Activated CD8-positive, alpha-beta memory T cell treated with anti-CD3 and anti-CD28 coated beads, Interleukin-2, amount 50 U/mL, for 24 hours (primary cell): ENCODE data around the gene RAB31.
"Not testable (repeated sequence)": the region's sequence is repeated elsewhere in the genome, so short reads cannot be mapped to it uniquely, and the experiment has no call there.

Experiments used
- DNase-seq: peaks from one replicate; pipeline ENCODE4 v3.0.0-alpha.2; 2020; ENCODE audit errors: extremely low read depth

RAB31 gene

DNA sequence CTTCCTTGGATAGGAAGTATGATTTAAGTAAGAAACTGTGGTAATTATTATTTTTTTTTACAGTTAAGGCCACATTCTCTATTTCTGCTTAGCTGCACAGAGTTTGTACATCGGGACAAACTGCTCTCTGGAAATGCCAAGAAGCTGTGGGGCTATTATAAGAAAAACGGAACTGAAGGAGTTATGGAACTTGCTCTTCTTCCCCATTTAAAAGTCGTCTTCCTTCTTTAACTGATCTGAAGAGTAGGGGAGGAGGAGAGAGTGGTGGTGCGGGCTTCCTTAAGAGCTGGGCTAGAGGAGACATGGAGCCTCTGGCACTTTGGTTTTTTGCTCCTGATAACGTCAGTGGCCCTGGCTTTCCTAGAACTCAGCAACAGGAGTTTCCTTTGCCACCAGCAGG, 54.4 kb downstream of the RAB31 start:
- DNase-seq = no peak

DNA sequence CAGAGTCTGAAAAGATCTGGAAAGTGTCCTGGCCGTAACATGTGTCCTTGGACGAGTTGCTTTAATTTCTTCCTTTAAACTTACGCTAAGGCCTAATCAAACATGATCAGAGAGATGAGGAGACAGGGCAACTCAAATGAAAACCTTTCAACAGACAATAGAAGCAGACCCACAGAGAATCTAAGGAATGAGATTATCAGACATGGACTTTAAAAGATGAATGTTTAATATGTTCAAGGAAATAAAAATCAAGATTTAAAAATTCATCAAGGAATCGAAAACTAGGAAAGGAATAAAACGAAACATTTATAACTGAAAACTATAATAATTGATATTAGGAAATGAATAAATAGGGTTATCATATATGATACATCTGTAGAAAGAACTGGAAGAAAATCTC, 55.1 kb downstream of the RAB31 start:
- no peak for DNase-seq

DNA sequence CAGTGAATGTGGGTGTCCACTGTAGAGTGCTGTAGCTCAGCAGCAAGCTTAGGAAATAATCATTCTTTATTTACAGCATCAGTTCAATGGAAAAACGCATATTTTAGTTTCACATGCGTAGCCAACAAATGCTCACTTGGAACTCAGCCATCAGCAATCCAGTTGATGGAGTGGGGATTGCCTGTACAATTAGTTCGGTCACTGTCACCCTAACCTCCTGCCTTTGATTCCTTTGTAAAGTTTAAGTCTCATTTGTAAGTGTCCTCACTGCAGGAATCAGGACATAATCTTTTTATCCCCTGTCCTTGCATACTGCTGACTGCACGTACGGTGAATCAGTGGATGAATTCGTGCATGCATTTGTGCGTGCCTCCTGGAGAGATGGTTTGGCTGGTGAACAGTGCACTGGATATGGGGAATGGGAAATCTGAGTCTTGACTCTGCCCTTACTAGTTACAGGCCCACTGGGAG, 55.9 kb downstream of the RAB31 start:
- no peak for DNase-seq

DNA sequence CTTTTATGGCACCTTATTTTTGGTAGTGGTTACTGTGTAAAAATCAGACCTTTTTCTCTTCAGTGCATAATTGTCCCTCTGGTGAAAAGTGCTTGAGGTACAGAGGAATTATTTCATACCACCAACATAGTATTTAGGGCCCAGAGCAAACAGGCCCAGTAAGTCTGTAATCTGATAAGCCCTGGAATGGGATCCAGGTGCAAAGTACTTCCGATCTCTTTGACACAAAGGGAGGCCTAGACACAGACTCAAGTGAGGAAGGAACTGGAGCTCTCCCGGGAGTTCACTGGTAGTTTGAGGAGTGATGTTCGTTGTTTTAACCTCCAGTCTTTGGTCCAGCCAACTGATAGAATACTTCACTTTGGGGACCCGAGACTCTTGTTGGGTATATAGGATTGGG, 57.4 kb downstream of the RAB31 start:
- no peak for DNase-seq

DNA sequence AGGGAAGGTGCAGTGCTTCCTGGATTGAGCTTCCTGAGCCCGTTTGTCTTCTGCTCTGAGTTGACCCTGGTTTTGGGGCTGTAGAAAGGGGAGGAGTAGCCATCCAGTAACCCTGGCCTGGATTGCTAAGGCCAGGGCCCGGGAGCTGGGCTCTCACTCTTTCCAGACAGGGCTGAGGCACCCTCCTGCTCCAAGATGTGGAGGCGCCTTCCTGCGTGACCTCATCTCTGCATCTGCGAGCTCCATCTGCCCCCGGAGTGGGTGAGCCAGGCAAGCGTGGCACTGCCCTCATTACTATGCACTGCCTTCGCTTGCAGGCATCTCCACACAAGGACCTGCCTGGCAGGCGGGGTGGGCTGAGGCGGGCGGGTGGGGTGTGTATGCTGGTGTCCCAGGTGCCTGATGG, 58.0 kb downstream of the RAB31 start:
- DNase-seq = no peak

DNA sequence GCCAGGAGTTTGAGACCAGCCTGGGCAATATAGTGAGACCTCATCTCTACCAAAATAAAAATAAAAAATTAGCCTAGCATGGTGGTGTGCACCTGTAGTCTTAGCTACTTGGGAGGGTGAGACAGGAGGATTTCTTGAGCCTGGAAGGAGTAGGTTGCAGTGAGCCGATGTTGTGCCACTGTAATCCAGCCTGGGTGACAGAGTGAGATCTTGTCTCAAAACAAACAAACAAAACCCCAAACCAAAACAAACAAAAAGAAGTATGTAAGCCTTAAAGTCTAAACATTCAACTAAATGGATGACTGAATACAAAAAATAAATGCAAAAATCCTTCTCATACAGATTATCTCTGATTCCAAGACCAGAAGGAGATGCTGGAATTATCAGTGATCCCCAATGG, 58.6 kb downstream of the RAB31 start:
- DNase-seq = no peak

DNA sequence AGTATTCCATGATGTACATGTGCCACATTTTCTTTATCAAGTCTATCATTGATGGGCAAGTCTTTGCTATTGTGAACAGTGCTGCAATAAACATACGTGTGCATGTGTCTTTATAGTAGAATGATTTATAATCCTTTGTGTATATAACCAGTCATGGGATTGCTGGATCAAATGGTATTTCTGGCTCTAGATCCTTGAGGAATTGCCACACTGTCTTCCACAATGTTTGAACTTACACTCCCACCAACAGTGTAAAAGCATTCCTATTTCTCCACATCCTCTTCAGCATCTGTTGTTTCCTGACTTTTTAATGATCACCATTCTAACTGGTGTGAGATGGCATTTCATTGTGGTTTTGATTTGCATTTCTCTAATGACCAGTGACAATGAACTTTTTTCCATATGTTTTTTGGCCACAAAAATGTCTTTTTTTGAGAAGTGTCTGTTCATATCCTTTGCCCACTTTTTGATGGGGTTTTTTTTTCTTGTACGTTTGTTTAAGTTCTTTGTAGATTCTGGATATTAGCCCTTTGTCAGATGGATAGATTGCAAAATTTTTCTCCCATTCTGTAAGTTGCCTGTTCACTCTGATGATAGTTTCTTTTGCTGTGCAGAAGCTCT, 60.1 kb downstream of the RAB31 start:
- not testable (repeated sequence) for DNase-seq

DNA sequence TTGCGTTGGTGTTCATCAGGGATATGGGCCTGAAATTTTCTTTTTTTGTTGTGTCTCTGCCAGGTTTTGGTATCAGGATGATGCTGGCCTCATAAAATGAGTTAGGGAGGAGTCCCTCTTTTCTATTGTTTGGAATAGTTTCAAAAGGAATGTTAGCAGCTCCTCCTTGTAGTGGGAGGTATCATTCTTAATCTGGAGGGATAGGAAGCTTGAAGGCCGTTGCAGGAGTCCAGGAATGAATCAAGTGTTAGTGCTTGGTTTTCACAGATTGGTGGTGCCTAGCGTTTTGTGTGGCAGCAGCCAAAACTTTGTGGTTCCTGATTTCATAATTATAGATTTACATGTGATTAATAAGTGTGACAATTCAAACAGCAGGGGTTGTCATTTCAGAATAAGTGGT, 62.0 kb downstream of the RAB31 start:
- not testable (repeated sequence) for DNase-seq

DNA sequence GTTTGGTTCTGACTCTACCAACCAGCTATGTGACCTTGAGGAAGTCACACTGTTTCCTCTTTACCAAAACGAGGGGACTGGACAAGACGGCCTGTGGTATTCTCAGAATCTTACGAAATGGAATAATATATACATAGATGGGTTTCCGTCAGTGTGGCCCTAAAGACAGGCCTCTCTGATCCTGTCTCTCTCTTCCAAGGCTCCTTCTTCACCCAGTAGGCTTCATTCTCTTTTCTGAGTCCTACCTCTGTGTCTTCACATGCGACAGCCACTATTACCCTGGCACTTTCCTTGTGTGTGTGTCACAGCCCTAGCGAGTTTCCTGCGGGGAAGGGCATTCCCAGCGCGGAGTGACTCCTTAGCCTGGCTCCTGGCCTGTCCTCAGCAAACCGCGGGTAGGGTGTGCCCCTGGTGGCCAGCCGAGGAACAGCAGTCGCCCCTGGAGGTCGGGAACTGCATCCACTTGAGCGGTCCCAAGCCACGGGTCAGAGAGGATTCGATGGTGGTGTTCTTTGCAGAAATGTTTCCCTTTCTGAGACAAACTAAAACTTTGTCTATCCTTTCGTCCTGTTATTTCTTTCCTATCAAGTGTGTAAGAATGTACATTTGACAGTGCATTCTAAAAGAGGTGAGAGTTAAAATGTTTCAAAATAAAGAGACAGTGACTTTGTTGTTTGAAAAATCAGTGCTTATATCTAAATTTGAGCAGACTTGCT, 63.3 kb downstream of the RAB31 start:
- no peak for DNase-seq

DNA sequence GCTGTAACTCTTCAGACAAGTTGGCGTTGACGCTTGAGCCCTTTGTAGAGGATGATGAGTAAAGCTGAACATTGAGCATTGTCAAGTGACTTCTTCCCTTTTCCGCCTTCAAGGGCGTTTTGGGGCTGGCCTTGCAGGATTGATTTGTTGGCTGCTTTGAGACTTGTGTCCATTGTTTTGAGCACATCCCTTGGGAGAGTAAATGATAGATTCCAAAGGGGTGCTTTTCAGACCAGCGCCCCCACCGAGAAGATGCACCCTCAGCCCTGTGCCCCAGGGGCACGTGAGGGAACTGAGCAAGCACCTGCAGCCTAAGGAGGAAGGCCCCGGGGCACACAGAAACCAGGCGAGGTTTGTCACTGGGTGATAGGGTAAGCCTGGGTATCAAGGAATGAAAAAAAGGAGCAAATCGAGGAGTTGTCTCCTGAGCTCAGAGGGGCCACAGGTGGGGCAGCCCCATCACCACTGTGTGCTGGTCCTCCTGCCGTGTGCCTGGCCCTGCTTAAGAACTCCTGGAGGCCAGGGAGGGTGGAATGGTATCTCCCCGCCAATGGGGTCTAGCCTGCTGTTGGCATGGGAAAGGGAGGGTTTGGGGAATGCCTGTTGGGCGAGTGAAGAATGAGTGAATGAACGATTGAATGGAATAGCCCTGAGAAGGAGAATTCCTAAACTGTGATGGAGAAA, 64.0 kb downstream of the RAB31 start:
- no peak for DNase-seq

DNA sequence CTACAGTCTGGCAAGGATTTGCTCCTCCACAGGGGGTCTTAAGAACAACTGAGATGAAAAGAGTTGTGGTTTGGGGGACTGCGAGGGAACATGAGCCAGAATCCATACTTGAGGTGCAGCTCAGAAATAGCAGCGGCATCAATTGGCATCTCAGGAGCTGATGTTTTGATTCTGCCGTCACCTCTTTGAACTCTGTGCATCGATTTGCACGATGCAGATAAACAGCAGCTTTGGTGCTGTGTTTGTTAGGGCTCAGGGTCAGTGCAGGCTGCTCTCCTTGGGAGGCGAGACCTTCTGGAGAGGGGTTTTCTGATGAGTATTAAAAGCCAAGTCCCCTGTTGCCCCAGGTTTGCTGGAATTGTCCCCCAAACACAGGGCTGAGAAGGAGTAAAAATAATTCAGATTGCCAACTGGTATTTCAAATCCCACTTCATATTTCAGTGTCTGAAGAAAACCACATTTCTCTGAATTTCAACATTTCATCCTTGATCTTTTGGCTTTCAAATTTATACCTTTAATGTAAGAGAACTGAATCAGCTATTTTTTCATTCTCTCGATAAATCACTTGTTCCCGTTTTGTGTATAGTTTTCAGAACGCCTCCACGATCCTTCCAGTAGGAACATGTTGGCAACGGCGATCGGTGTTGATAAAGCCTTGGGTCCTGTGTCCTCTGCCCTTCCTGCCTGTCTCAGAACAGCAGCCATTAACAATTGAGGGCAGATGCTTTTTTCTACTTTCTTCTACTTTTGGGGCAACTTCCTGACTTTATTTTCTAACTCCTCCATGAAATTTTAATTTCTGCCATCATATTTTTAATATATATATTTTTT, 65.0 kb downstream of the RAB31 start:
- DNase-seq = no peak

DNA sequence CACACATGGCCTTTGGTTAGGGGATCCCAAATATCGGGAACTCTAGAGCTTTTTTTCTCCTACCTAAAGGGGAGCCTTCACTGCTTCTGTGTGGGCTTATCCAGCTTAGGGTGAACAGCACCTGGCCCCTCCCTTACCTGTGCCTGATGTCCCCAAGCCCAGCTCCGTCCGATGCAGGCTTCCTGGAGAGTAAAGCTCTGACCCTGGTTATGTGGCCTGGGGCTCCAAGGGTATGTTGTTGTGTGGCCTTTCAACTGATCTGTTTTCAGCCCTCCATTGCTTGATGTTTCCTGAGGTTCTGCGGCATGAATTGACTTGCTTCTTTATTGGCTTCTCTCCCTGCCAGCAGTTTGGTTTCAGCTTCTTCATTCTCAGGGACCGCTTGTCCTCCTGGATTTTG, 66.0 kb downstream of the RAB31 start:
- DNase-seq = no peak

DNA sequence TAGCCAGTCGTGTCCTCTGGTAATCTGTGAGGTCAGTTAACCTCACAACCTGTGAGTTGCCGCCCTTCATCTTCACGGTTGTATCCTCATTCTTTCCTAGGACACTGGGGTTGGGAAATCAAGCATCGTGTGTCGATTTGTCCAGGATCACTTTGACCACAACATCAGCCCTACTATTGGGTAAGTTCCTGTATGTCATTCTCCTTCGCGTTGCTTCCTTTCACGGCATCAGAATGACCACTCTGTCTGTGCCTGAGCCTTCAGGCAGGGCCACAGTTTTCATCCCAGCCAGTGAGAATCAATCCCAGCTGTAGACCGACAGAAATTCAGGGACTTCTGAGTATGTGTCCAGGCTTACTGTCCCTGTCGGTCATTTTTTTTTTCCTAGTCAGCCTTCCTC, 67.1 kb downstream of the RAB31 start:
- DNase-seq = no peak

DNA sequence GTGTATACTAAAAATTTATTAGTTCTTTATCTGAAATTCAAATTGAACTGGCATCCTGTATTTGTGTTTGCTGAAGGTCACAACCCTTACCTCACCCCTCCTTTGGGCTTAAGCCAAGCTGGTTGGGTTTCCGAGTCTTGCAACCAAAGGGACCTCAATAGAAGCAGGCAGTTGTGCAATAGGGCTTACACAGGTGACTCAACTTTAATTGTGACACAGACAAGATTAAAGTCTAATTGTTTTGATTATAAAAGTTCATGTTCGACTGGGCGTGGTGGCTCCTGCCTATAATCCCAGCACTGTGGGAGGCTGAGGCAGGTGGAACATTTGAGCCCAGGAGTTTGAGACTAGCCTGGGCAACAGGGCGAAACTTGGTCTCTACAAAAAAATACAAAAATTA, 71.5 kb downstream of the RAB31 start:
- no peak for DNase-seq

DNA sequence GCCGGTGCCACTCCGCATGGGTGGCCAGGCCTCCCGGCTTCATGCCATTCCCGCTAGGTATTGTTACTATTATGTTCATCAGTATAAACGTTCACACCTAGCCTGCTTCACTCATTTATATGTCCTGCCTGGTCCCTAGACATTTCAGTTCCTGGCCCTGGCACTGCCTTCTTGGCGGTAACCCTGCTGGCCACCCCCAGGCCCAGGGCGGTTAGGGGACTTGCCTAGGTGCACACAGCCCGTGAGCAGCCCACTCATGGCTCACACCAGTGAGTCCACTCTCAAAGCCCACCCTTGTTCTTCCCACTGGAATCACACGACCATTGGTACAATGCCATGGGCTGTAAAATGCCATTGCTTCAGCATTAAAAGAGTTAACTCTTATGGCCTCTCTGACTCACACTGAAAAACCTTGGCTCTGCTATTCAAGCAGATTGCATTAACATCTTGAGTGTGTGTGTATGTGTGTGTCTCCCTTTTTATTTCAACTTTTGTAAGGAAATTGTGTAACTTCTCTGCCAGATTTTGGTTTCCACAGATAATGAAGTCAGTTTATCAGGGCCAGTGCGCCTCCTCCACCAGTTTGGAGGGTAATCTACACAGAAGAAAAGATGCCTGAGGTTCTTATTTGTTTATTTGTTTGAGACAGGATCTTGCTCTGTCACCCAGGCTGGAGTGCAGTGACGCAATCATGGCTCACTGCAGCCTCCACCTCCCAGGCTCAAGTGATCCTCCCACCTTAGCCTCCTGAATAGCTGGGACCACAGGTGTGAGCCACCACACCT, 74.2 kb downstream of the RAB31 start:
- DNase-seq = no peak

DNA sequence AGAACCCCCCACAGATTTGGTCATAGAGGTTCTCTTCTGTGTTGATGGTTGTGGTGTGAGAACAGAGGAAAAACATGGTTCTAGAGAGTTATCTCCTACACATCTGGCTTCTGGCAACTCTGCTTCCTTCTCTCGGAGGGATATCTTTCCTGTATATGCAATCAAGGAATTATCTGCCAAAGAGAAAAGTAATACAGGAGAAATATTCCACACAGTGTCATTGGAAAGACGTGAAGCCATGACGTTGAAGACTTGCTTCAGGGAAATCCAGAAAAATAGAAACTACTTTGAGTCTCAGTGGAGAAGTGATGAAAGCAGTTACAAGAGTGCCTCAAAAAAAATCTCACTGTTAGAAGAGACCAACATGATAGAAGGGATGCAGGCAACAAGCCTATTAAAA, 78.5 kb downstream of the RAB31 start:
- no peak for DNase-seq

DNA sequence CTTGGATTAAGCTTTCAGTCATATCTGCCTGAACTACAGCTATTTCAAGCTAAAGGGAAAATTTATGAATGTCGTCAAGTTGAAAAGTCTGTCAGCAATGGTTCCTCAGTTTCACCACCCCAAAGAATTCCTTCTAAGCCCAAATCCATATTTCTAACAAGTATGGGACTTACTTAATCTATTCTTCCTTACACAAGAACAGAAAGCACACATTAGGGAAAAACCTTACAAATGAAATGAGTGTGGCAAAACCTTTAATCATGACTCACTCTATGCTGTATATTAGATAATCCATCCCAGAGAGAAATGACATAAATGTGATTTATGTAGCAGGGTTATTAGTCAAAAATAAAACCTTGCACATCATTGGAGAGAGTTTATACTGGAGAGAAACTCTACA, 78.9 kb downstream of the RAB31 start:
- no peak for DNase-seq

DNA sequence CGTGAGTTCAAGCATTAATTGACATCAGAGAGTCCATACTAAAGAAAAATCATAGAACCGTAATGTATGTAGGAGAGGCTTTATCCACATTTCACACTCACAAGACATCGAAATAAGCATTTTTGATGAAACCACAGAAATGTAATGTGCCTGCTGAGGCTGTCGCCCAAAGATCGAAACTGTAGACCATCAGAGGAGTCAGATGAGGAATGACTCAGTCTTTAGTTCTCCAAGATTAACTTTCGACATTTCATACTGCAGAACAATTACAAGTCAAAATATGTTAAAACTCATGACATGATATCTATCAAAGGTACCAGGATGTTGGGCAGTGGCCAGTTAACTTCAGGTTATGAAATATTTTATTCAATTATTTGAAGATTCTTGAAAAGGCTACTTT, 79.6 kb downstream of the RAB31 start:
- no peak for DNase-seq

DNA sequence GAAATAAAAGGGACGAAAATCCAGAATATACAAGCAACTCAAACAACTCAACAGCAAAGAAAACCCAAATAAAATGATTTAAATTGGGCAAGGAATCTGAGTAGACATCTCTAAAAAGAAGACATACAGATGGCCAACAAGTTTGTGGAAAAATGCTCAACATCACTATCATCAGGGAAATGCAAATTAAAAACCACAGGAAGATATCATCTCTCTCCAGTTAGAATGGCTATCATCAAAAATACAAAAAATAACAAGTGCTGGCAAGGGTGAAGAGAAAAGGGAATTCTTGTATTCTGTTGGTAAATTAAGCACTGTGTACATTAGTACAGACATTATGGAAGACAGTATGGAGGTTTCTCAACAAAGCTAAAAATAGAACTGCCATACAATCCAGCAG, 80.0 kb downstream of the RAB31 start:
- DNase-seq = no peak

DNA sequence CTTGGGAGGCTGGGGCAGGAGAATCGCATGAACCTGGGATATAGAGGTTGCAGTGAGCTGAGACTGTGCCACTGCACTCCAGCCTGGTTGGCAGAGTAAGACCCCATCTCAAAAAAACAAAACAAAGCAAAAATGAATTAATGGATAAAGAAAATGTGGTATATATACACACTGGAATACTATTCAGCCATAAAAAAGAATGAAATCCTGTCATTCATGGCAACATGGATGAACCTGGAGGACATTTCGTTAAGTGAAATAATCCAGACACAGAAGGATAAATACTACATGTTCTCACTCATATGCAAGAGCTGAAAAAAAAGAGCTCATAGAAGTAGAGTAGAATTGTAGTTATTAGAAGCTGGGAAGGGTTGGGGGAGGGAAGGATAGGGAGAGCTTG, 80.8 kb downstream of the RAB31 start:
- DNase-seq = no peak

DNA sequence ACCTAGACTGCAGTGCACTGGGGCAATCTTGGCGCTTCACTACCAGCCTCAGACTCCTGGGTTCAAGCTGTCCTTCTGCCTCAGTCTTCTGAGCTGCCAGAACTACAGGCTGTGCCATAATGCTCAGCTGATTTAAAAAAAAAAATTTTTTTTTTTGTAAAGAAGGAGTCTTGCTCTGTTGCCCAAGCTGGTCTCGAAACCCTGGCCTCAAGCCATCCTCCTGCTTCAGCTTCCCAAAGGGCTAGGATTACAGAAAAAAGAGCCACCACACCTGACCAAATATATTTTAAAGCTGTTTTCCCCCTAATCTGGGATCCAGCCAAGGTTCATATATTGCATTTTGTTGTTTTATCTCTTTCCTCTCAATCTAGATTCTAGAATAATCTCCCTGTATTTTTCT, 82.2 kb downstream of the RAB31 start:
- DNase-seq = no peak

DNA sequence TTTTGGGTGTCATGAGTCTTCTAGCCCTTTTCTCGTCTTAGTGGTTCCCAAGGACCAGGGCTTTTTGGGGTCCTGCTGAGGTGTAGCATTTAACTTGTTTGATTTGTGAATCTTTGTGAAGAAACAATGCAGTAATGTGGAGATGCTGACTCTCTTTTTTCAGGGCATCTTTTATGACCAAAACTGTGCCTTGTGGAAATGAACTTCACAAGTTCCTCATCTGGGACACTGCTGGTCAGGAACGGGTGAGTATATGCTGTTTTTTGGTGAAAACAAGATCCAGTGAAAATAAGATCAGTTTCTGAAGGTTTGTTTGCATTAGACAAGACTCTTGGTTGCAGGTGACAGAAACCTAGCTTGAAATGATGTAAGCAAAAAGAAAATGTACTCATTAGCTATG, 83.9 kb downstream of the RAB31 start:
- DNase-seq = no peak
